Right kidney (tissue), 9 donors: ENCODE data around the gene CTIF.
A peak's percentile ranks its signal among the peaks of the same experiment; 100 is the strongest.
"Not testable (repeated sequence)": the region's sequence is repeated elsewhere in the genome, so short reads cannot be mapped to it uniquely, and the experiment has no call there.

Experiments used
- DNase-seq: peaks from one replicate; pipeline ENCODE4 v3.0.0-alpha.2; 2016
- long read RNA-seq, 8 donors: transcript quantifications; one replicate each; lab custom pipeline, GENCODE V29; 2026

Gene CTIF
- long read RNA-seq, donor 1, full-length matches to known transcripts = 1 of 1 reads
- long read RNA-seq, donor 1, partial matches to known transcripts = 0 of 1 reads
- long read RNA-seq, donor 1, other reads (novel, unspliced or antisense) = 0 of 1 reads
- long read RNA-seq, donor 2, full-length matches to known transcripts = 2 of 2 reads
- long read RNA-seq, donor 2, partial matches to known transcripts = 0 of 2 reads
- long read RNA-seq, donor 2, other reads (novel, unspliced or antisense) = 0 of 2 reads
- long read RNA-seq, donor 3, partial matches to known transcripts = 0 of 2 reads
- long read RNA-seq, donor 3, other reads (novel, unspliced or antisense) = 0 of 2 reads
- long read RNA-seq, donor 4 = 0 reads
- long read RNA-seq, donor 5, partial matches to known transcripts = 0 of 2 reads
- long read RNA-seq, donor 5, other reads (novel, unspliced or antisense) = 0 of 2 reads
- long read RNA-seq, donor 6, full-length matches to known transcripts = 1 of 17 reads
- long read RNA-seq, donor 6, partial matches to known transcripts = 16 of 17 reads
- long read RNA-seq, donor 6, other reads (novel, unspliced or antisense) = 0 of 17 reads
- long read RNA-seq, donor 7 = 0 reads
- long read RNA-seq, donor 8, partial matches to known transcripts = 0 of 1 reads
- long read RNA-seq, donor 8, other reads (novel, unspliced or antisense) = 0 of 1 reads

DNA sequence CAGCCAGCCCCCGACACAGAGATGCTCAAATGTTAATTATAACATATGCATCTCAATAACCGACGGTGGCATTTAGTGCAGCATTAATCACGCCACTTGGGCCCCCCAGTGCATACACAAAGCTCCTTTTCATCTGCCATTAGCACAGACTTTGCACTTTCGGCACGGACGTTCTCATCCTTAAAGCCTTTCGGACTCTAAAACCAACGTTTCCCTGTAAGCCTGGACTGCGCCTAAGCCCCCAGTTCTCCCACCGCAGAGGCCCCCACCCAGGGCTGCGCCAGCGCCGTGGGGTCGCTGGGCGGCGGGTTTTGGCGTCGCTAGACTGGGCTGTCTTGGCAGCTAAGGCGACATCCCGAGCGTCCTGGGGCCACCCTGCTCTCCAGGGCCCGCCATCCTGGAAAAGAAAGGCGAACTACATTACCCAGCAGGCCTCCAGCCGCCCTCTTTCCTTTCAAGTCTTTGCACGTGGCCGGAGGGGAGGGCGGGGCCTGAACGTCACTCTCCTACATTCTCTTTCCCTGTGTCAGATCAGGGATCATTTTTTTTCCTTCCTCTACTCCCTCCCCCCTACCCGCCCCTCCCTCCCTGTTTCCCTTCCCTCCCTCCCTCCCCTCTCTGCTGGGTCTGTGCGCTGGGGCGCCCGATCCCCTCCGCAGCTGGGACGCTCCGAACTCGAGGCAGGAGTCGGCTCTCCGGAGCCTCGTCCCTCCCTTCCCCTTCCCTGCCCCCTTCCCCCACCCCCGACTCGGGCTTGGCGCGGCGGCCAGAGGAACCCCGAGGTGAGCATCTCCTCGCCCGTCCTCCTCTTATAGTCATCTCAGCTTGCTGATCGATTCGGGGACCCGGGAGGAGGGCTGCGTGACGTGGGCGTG is at the start of gene CTIF:
CTIF (plus strand) TSS at position 501 of the 875 bp plus-strand sequence. CDS start 80,535 bp downstream, outside the sequence.
- peak; percentile 89 for DNase-seq

DNA sequence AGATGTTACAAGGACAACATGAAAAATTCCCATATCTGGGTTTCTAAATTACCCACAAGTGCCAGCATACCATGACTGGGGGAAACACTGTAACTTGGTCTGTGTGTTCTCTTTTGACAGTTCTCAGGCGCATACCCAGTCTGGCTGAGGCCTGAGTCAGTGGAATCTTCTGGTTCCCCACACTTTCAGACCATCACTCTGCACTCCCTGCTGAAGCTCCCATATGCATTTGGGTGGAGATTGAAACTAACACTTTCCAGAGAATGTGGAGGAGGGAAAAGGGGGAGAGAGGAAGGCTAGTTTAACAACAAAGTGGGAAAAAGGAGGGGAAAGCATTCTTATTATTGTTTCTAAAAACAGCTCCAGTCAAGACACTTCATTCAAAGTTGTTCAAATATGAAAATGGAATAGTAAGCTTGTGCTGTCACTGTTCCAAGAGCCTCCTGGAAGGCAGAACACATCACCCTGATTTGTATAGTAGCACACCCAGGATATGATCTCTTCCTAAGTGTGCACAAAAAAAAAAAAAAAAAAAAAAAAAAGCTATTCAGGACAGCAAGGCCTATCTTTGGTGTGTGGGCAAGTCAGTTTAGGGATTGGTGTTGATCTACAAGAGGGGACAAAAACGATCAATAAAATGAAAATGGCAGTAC is 48.1 kb upstream of the CTIF start:
- DNase-seq = no peak

DNA sequence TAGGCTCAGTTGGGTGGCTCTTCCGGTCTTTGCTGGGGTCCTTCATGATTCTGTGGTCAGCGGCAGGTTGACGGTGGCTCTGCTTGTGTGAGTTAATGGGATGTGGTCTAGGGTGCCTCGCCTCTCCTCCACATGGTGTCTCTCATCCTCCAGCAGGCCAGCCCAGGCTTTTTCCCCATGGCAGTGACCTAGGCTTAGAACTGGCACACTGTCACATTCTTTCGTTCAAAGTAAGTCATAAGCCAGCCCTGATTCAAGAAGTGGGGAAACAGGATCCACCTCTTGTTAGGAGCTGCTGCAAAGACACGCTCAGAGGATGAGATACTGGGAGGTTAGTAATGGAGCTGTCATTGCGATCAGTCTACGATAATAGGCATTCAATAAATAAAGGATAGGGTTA is 46.0 kb upstream of the CTIF start:
- DNase-seq = no peak

DNA sequence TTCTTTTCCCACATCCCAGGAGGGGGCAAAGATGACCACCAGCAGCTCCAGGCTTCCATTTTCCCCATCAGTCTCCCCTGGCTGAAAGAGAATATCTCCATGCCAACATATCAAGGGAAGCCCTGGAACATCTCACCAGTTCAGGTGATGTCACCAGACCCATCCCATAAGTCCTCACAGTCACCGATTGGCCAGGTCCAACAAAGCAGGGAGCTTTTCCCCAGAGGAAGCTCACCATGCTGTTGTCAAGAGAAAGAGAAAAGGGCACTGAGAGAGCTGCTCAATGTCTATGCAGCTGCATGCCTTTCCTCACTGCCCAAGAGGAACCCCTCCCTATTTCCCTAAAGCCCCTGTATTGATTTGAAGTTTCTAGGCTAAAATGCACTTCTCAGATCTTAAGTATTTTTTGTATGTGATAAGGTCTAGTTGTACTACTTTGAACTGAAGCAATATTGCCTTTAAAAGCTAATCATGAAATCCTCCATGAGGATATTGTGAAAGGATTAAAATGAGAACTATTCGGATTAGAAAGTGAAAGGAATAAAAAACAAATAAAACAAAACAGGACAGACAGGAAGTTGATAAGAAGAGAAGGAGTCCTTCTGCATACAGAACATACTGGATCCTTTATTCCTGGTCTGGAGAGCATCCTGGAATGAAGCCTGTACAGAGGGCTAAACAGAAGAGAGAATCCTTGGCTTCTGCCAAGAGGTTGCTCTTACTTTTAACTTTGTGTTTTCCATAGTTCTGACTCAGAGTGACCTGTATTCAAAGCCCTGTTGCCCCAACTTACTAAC is 45.2 kb upstream of the CTIF start:
- DNase-seq = no peak

DNA sequence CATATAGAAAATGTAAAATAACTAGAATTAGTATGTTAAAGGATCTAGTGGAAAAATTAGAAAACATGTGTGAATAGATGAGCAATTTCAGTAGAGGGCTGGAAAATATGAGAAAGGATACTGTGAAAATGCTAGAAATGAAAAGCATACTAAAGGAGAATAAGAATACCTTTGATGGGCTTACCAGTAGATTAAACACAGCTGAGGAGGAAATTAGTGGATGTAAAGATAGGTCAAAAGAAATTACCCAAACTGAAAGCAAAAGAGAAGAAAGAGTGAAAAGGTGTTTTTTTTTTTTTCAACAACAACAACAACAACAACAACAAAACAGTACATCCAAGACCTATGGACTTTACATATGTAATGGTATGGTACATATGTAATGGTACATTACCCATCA is 41.0 kb upstream of the CTIF start:
- no peak for DNase-seq

DNA sequence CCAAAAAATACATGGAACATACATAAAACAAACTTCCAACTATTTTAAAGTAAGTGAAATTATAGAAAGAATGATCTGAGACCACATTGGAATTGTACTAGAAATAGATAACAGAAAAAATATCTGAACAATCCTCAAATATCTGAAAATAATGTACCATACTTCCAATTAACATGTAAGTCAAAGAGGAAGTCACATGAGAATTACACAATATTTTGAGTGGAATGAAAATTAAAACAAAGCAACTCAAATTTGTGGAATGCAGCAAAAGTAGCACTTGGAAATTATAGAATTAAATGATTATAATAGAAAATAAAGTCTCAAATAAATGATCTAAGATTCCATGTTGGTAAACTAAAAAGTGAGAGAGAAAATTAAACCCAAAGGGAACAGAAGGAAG is 38.3 kb upstream of the CTIF start:
- DNase-seq = no peak

DNA sequence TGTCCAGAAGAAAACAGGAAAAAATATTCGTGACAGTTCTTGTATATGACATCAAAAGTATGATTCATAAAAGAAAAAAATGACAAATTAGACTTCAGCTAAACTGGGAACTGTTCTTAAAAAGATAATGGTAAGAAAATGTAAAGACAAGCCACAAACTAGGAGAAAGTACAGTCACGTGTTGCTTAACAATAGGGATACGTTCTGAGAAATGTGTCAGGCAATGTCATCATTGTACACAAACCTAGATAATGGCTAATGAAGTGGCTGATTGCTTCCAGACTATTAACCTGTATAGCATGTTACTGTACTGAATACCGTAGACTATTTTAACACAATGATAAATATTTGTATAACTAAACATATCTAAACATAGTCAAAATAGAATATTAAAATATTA is 35.9 kb upstream of the CTIF start:
- DNase-seq = no peak

DNA sequence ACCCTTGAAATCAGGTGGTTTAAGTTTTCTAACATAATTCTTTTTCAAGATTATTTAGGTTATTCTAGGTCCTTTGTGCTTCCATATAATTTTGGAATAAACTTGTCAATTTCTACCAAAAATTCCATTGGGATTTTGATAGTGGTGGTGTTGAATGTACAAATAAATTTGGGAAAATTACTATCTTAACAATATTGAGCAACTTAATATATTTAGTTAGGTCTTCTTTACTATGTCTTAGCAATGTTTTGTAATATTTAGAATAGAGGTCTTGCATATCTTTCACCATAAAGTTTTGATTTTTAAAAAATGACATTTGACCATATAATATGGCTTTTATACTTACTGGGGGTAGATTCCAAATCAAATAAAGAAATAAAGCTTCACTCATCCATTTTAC is 34.0 kb upstream of the CTIF start:
- DNase-seq = no peak

DNA sequence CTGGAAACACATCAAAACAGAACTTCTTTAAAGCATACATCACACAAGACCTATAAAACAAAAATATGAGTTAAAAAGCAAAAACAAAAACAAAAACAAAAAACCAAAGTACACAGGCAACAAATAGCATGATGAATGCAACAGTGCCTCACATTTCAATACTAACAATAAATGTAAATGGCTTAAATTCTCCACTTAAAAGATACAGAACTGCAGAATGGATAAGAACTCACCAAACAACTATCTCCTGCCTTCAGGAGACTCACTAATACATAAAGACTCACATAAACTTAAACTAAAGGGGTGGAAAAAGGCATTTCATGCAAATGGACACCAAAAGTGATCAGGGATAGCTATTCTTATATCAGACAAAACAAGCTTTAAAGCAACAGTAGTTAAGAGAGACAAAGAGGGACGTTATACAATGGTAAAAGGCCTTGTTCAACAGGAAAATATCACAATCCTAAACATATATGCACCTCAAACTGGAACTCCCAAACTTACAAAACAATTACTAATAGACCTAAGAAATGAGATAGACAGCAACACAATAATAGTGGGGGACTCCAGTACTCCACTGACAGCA is 31.8 kb upstream of the CTIF start:
- DNase-seq = not testable (repeated sequence)

DNA sequence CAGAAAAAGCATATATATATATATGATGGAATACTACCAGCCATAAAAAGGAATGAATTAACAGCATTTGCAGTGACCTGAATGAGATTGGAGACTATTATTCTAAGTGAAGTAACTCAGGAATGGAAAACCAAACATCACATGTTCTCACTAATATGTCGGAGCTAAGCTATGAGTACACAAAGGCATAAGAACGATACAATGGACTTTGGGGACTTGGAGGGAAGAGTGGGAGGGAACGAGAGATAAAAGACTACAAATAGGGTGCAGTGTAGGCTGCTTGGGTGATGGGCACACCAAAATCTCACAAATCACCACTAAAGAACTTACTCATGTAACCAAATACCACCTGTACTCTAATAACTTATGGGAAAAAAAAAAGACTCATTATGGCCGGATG is 26.3 kb upstream of the CTIF start:
- DNase-seq = not testable (repeated sequence)

DNA sequence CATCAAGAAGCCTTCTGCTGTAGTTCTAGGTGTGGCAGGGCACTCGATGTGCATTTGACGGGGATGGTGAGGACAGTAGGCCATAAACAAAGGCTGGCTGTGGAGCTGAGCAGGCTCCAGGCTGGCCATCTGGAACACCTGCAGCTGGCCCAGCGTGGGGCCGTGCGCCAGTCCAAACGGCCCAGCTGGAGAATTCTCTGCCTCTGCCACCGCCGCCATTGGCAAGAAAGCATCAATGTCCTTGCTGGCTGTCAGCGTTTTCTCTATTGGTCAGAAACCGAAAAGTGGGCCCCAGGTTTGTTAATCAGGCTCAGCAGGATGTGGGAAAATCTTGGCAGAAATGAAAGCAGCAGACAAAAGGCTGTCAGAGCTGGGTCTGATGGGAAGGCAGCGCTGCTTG is 24.0 kb upstream of the CTIF start:
- no peak for DNase-seq

DNA sequence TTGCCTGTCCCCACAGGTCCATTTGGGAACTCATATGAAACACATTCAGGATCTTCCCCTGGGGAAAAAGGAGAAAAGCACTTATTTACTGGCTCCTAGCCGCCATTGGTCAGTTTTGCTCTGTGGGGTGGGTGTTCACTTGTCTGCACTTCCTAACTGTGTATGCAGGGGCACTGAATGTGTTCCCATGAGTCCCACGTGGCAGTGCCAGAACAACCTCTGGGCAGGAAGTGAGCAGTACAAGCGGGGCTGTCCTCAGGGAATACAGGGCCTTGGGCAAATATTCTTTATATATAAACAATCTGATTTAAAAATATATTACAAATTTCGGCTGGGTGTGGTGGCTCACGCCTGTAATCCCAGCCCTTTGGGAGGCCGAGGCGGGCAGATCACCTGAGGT is 21.8 kb upstream of the CTIF start:
- DNase-seq = no peak

DNA sequence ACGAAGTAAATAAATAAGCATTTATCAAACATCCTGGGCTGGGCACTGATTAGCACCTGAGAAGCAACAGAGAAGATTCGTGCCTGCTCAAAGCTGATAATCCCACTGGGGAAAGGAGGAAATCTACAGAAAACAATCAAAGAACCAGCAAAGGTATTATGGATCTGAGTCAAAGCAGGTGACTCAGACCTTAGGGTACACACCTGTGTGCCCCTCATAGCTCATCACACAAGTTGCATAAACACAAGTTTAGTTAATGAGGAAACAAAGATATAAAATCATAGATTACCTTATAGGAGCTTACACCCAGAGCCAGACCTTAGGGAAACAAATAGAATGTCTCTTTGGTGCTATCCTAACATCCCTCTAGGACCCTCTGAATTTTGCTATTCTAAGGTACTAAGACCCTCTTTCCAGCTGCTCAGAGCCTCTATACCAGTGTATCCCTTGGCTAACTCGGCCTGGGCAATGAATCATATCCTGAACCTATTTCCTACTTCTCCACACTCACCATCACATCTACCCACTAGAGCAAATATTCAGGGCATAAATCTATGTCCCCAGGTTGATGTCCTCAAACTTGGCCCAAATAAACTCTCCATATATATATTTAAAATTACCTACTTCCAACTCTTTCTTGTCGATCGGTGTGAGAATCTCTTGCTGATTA is 19.3 kb upstream of the CTIF start:
- no peak for DNase-seq

DNA sequence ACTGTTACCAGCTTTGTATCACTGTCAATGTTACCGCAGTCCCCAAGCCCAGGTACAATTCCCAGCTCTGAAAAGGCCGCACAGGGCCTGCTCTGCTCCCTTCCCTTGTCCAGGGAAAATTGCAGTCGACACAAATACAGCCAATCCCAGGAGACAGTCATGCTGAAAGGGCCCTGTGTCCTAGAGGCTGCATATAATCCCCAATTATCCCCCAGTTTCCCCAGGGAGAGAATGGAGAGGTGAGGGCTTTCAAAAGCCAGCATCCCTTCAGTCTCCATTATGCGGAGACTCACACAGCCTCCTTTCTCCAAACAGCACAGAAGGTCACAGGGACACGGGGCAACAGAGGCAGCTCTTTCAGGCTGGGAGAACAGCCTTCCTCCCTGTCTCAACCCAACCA is 17.1 kb upstream of the CTIF start:
- no peak for DNase-seq

DNA sequence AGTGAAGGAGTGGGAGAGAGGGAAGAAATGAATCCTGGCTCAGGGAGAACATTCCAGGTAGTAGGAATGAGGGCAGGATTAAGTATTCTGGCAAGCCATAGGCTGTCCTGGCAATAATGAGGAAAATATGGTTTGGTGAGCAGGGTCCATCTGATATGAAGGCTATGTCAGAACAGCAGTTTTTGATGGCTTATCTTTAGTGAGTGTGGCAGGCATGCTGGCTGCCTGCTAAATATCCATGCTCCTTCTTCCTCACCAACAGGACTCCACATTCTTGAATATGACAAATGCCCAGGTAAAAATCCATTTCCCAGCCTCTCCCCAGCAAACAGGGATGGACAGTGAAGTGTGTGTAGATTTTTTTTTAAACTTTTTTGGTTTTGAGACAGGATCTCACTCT is 13.2 kb upstream of the CTIF start:
- no peak for DNase-seq

DNA sequence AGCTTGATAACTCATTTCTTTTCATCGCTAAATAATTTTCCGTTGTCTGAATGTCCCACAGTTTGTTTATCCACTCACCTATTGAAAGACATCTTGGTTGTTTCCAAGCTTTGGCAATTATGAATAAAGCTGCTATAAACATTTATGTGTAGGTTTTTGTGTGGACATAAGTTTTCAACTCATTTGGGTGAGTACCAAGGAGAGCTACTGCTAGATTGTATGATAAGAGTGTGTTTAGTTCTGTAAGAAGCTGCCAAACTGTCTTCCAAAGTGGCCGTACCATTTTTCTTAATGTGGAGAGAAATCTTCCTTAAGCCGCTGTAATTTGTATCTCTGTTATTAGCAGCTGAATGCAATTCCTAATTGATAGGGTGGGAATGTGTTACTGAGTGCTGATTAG is 11.4 kb upstream of the CTIF start:
- no peak for DNase-seq

DNA sequence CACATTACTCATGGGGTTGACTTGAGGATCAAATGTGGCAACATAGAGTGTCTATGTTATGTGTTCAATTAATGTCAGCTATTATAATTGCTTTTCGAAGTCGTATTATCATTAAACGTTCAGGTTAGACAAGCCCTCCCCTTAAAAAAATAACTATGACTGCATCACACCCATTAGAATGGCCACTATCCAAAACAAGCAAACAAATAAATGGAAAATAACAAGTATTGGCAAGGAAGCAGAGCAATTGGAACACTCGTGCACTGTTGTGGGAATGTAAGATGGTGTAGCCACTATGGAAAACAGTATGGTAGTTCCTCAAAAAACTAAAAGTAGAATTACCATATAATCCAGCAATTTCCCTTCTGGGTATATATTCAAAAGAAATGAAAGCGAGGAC is 10.0 kb upstream of the CTIF start:
- DNase-seq = no peak

DNA sequence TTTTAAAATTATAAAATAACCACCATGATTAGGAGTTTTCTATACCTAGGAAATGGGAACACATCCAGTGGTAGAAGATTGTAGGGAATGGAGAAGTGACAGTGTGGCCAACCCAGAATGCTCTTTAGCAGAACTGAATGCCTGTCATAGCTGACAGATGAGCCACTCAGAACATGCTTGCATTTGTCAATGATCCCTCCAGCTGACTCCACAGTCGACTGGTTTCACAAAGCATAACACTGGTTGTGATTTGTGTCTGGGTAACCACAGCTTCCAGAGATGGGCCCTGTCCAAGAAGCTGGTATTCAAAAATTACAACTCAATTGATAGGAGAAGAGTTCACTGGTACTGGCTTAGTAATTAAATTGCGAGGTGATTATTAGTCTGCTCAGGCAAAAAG is 9.0 kb upstream of the CTIF start:
- no peak for DNase-seq

DNA sequence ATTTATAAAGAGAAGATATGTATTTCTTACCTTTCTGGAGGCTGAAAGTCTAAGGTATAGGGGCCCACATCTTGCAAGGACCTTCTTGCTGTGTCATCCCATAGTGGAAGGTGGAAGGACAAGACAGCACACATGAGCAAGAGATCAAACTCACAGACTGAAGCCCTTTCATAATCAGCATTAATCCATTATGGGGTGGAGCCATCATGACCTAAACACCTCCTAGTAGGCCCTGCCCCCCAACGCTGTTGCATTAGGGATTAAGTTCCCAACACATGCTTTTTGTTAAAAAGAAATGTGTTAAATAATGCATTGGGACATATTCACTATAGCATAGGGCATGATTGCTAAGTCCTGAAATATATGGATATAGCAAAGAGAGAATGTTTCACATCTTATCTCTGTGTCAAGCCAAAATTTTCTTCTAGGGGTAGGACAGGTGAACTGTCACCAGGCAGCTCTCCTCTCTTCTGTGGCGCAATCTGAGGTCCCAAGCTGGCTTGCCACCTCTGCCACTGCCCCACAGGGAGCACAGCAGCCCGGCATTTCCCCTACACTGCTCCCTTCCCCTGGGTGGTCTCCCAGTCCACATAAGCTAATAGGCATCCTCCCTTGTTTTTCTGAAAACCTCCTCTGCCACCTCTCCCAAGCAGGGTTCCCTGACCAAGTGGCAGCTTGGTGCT is 8.3 kb upstream of the CTIF start:
- DNase-seq = no peak

DNA sequence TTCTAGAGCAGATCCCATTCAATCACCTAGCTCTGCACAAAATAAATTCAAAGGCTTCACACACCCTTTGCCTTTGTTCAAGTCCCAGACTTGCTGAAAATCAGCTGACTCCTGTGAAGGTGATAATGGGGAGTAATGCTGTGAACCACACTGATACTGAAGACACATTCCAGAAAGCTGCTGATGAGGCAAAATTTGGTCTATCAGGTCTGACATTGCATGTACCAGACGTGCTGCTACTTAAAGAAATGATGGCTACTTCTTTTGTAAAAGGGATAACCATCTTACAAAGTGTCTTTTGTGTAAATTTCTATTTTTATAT is 7.8 kb upstream of the CTIF start:
- DNase-seq = no peak
